ENCODE data around the gene P2RY11. TPM values are rescaled to one million over a fixed set of nuclear protein-coding genes. Genes with fewer than 3 reads are reported as not detected.
A peak's percentile ranks its signal among the peaks of the same experiment; 100 is the strongest.

P2RY11 gene
- polyA plus RNA-seq, 2 of the 4 experiments (the other 2 are of a cell fraction) = 1.9 to 6.4 TPM

DNA sequence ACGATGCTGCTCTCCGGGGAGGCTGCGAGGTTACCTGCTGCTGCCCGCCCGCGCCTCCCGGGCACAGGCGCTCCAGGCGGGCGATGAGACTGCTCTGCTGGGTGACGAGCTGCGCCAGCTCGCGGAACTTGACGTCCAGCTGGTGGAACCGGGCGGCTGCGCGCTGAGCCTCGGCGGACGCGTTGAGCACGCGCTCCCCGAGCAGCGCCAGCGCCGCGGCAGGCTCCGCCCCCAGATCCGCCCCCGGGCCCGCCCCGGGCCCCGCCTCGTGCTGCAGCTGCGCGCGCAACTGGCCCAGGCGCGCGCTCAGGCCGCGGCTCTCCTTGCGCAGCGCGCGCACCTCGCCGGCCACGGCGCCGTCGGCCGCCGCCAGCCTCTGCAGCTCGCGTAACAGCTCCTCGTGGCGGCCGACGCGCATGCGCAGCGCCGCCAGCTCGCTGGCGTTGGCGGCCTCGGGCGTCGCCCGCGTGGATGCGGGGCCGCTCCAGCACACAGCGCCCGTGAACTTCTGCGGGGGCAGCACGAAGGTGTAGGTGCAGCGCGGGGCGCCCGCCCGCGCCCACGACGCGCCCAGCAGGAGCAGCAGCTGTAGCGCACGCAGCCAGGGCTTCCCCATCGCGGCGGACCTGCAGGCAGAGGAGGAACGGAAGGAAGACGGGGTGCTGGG, 15.4 kb upstream of the P2RY11 start (continued):
- peak; percentile 19; the same call in 1 of the 2 replicates for TF ChIP-seq PHF8 (IDR thresholded peaks at IDR 0.05; ENCODE audit: borderline replicate concordance, low read depth)
- peak; percentile 69; the same call in 1 of the 2 replicates for TF ChIP-seq RNF2 (IDR thresholded peaks at IDR 0.05; ENCODE audit: borderline replicate concordance, low read depth)
- TF ChIP-seq ZSCAN20 (CRISPR knock-in tag; IDR thresholded peaks at IDR 0.05) = no peak
- TF ChIP-seq EHMT2 (IDR thresholded peaks at IDR 0.05; ENCODE audit: low read depth) = no peak
- no peak for TF ChIP-seq RAD21 (conservative IDR thresholded peaks at IDR 0.05 in 1 of 2, IDR thresholded peaks at IDR 0.05 in 1 of 2)
- TF ChIP-seq NFE2L2 (conservative IDR thresholded peaks at IDR 0.05; ENCODE audit: low read length) = no peak
- TF ChIP-seq, protein P1, sequence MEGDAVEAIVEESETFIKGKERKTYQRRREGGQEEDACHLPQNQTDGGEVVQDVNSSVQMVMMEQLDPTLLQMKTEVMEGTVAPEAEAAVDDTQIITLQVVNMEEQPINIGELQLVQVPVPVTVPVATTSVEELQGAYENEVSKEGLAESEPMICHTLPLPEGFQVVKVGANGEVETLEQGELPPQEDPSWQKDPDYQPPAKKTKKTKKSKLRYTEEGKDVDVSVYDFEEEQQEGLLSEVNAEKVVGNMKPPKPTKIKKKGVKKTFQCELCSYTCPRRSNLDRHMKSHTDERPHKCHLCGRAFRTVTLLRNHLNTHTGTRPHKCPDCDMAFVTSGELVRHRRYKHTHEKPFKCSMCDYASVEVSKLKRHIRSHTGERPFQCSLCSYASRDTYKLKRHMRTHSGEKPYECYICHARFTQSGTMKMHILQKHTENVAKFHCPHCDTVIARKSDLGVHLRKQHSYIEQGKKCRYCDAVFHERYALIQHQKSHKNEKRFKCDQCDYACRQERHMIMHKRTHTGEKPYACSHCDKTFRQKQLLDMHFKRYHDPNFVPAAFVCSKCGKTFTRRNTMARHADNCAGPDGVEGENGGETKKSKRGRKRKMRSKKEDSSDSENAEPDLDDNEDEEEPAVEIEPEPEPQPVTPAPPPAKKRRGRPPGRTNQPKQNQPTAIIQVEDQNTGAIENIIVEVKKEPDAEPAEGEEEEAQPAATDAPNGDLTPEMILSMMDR (IDR thresholded peaks at IDR 0.05) = no peak
- no peak for TF ChIP-seq BHLHE40 (IDR thresholded peaks at IDR 0.05; ENCODE audit: low read depth, low read length)
- TF ChIP-seq EHF (CRISPR knock-in tag; IDR thresholded peaks at IDR 0.05) = no peak
- no peak for TF ChIP-seq RARB (CRISPR knock-in tag; IDR thresholded peaks at IDR 0.05)
- no peak for TF ChIP-seq MAFK (IDR thresholded peaks at IDR 0.05; ENCODE audit: partially characterized antibody)
- no peak for TF ChIP-seq CHD2 (IDR thresholded peaks at IDR 0.05; ENCODE audit: low read length, partially characterized antibody)
- TF ChIP-seq, protein P2, sequence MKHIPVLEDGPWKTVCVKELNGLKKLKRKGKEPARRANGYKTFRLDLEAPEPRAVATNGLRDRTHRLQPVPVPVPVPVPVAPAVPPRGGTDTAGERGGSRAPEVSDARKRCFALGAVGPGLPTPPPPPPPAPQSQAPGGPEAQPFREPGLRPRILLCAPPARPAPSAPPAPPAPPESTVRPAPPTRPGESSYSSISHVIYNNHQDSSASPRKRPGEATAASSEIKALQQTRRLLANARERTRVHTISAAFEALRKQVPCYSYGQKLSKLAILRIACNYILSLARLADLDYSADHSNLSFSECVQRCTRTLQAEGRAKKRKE (CRISPR knock-in tag; IDR thresholded peaks at IDR 0.05; ENCODE audit: low read depth) = peak; percentile 72; the same call in 1 of the 2 replicates
- no peak for TF ChIP-seq HOXB13 (CRISPR knock-in tag; IDR thresholded peaks at IDR 0.05; ENCODE audit: low read depth)
- TF ChIP-seq, protein P3, sequence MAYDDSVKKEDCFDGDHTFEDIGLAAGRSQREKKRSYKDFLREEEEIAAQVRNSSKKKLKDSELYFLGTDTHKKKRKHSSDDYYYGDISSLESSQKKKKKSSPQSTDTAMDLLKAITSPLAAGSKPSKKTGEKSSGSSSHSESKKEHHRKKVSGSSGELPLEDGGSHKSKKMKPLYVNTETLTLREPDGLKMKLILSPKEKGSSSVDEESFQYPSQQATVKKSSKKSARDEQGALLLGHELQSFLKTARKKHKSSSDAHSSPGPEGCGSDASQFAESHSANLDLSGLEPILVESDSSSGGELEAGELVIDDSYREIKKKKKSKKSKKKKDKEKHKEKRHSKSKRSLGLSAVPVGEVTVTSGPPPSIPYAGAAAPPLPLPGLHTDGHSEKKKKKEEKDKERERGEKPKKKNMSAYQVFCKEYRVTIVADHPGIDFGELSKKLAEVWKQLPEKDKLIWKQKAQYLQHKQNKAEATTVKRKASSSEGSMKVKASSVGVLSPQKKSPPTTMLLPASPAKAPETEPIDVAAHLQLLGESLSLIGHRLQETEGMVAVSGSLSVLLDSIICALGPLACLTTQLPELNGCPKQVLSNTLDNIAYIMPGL (CRISPR knock-in tag; IDR thresholded peaks at IDR 0.05; ENCODE audit: borderline replicate concordance) = no peak
- TF ChIP-seq CBX8 (IDR thresholded peaks at IDR 0.05) = no peak
- no peak for TF ChIP-seq NR3C1 (IDR thresholded peaks at IDR 0.05)
- TF ChIP-seq, protein P4, sequence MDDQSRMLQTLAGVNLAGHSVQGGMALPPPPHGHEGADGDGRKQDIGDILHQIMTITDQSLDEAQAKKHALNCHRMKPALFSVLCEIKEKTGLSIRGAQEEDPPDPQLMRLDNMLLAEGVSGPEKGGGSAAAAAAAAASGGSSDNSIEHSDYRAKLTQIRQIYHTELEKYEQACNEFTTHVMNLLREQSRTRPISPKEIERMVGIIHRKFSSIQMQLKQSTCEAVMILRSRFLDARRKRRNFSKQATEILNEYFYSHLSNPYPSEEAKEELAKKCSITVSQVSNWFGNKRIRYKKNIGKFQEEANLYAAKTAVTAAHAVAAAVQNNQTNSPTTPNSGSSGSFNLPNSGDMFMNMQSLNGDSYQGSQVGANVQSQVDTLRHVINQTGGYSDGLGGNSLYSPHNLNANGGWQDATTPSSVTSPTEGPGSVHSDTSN (IDR thresholded peaks at IDR 0.05) = no peak
- no peak for TF ChIP-seq ESRRA (IDR thresholded peaks at IDR 0.05; ENCODE audit: borderline replicate concordance, low read length)
- TF ChIP-seq ZNF302 (CRISPR knock-in tag; IDR thresholded peaks at IDR 0.05) = no peak
- no peak for TF ChIP-seq MYC (IDR thresholded peaks at IDR 0.05; ENCODE audit: borderline replicate concordance, low read length)

DNA sequence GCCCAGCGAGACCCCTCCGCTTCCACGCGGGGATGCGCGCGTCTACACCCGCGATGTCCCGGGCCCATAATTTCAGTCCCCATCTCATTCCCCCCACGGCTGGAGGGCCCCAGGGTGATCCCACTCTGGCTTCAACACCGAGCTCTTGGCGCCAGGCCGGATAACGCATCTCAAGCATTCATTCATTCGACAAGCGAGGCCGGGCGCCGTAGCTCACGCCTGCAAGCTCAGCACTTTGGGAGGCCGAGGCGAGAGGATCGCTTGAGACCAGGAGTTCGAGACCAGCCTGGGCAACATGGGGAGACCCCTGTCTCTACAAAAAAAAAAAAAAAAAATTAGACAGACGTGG, 14.9 kb upstream of the P2RY11 start:
- 61% methylated on average over 16 of the region's 26 CpGs for WGBS (ENCODE audit: missing lambda C conversion rate)
- no peak for ATAC-seq
- DNase-seq (ENCODE audit: low read depth in 1 of 2, low spot score in 1 of 2) = no peak
- no peak for FAIRE-seq
- ChIA-PET POLR2A (interaction anchor here (1.2 to 1.4 kb wide), 2 partner anchors 10 to 15 kb away, joined by 9 to 12 read pairs; partner anchors contain the start of genes P2RY11 and PPAN), CTCF (interaction anchor here (0.8 to 2.2 kb wide), 5 partner anchors 13 to 483 kb away, joined by 3 to 5 read pairs (median 4); no protein-coding TSS in a partner anchor)
- peak overlapping the region; percentile 79 to 89 for H3K27ac ChIP-seq
- H3K4me1 ChIP-seq = peaks cover 4% of the 10 kb centered on the region; the same call in 1 of the 3 replicates
- no peaks in the 10 kb centered on the region for H3K9me3 ChIP-seq
- peak overlapping the region; percentile 87 for H3K4me2 ChIP-seq
- TF ChIP-seq JUN (IDR thresholded peaks at IDR 0.05) (no peak), HDAC2 (IDR thresholded peaks at IDR 0.05) (no peak)
- TF ChIP-seq, protein P5, sequence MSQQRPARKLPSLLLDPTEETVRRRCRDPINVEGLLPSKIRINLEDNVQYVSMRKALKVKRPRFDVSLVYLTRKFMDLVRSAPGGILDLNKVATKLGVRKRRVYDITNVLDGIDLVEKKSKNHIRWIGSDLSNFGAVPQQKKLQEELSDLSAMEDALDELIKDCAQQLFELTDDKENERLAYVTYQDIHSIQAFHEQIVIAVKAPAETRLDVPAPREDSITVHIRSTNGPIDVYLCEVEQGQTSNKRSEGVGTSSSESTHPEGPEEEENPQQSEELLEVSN (IDR thresholded peaks at IDR 0.05; ENCODE audit: borderline replicate concordance, low read depth) = 0 out of 2 replicates have a peak, but pooled peaks have one; percentile 6
- H3K4me3 ChIP-seq = peak overlapping the region; percentile 34; the same call in 2 of the 3 replicates
